GM19035 (cell line): Measurements from ENCODE around the gene ARHGEF17.

ENCODE experiments used
- ATAC-seq: cut with Tn5 transposase; IDR thresholded peaks from one replicate; pipeline ENCODE4 v1.9.1; 2021; ENCODE audit not compliant: unreplicated experiment

The ARHGEF17 gene

DNA sequence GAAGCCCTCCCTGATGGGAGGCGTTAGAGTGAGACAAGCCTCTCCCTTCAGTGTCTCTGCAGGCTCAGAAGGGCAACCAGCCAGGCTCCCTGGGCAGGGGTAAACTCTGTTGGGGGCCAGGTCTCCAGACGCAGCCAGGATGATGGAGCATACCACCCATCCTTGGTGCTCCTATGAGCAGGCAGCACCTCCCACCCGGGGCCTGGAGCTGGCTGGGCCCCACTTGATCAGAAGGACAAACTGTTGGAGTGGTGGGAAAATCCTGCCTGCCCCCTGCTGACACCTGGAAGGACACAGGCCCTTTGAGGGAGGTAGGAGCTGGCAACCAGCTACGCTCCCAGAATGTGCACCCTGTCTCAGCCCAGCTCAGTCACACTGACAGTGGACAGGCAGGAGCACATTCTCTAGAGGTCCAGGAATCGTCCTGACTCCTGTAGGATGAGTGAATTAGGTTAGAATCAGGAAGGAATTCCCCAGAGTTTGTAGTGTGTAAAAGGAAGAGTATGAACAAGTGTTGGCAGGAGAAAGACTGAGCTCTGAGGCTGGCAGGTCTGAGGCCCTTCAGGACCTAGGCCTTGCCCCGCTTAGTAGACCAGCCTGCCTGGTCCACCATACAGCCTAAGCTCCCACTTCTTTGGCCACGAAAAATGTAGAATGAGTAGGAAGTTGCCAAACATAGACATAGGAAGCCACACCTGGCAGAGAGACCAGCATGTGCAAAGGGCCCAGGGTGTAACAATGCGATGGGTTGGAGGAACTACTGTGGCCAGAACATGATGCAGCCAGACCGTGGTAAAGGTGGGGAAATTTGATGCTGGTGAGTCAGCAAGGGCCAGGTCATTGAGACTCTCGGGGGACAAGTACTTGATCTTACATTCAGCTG lies 19.1 kb downstream of the ARHGEF17 start:
- no peak for ATAC-seq

DNA sequence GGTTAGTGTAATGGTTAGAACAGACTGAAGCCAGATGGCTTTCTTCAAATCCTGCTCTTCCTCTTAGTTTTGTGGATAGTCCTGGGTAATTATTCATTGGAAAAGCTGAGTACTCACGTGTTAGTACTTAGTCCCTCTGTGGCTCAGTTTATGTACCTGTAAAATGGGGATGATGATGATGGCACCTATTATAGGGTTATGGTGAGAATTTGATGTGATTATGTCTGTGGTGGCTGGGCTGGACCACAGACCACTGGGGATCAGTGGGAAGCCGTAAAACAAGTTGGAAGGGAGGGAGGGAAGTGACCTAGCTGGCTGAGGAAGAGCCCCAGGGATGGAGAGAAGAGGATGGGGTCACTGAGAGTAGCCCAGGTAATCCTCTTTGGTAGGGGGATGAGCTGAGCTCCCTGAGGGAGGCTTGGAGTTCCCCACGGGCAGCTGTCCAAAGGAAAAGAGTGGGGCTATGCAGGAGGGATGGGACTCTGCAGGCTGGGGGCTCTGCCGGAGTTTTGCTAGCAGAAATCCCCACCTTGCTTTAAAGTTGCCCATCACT lies 19.8 kb downstream of the ARHGEF17 start:
- no peak for ATAC-seq

DNA sequence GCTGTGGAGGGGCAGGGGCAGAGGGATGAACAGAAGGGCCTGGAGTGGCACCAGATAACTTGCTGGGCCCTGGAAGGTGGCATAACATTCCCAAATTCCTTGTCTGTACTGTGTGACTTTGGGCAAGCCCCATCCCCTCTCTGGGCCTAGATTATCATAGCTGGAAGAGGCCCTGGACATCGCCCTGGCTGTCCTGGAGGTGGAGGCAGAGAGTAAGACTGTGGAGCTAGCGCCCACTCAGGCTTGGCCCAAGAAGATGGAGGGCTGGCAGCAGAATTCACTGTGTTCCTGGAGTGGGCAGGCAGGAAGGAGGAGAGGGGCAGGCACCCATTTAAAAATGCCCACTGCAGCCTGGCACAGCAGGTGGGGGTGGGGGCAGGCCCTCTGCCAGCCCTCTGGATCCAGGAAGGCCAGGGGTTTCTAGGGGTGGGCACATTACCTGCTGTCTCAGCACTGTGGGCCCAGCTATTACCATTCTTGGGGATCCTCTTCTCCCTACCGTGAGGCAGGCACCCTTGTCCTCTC lies 22.6 kb downstream of the ARHGEF17 start:
- no peak for ATAC-seq

DNA sequence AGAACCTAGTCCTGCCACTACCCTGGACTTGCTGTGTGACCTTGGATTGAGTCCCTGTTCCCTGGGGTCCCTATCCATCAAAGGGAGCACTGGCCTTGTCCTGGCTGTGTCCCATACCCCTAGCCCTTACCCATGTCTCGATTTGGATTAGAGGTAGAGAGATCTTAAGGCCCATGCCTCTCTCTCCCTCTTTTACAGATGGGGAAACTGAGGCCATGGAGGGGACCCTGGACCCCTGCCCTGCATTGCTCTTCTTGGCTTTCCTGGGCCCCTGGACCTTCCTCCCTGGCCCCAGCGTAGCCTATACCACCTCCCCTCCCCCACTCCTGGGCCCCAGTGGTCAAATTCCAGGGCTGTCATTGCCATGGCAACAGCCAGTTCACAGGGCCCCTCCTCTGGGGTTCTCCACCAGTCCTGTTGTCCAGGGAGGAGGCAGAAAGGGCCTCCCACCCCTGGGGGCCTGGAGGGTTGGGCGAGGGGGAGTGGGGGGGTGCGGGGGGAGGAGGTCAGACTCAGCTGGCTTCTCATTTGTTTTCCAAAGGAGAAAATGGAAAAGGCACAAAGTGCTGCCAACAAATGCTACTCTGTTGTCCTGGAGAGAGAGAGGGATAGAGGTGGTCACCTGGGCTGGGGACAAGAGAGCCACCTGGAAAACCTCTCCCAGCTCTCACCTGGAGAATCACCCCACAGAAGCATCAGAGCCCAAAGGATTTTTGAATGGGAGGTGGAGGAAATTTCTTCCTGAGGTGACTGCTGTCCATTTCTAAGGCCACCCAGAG lies 23.3 kb downstream of the ARHGEF17 start:
- no peak for ATAC-seq

DNA sequence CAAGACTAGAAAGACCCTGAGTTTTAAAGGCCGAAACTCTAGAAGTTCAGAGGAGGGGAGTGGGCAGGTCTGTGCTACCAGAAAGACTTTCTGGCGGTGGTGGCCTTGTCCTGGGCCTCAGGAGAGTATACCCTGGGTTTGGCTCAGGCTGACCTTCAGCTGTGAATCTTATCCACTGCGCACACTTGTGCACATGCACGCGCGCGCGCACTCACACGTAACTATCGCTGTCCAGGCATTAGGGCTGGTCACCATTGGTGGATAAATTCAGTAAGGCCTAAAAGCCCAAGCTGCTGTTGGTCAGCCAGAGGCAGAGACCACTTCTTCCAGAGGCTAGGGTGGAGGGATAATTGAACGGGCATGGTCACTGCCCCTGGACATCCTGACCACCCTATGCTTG lies 25.1 kb downstream of the ARHGEF17 start:
- no peak for ATAC-seq

DNA sequence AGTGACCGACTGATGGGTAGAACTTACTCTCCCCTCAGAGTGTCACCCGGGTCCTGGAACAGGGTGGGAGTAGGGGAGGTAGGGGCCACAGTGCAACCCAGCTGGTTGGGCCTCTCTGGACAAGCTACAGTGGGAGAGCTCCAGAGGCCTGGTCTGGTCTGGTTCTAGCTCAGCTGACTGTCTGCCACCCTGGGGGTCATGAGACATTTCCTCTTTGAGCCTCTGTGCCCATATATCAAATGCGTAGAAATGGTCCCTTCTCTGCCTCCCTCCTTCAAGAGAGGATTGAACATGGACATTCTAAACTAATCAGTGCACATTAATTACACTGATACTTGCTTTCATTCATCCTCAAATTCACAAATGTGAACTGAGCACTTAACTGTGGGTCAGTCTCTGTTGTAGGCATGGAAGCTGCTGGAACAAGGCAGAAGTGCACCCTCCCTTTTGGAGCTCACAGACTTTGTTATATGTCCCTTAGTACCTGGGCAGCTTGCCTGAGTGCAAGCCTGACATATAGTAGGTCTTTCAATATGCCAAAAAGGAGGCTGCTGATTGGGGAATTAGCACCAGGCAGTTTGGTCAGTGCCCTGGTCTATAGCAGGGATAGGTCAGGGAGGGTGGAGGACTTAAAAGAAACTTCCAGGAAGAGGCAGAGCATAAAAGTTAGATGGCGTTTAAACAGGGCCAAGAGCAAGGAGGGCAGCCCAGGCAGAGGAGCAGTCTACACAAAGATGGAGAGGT lies 25.7 kb downstream of the ARHGEF17 start:
- no peak for ATAC-seq

DNA sequence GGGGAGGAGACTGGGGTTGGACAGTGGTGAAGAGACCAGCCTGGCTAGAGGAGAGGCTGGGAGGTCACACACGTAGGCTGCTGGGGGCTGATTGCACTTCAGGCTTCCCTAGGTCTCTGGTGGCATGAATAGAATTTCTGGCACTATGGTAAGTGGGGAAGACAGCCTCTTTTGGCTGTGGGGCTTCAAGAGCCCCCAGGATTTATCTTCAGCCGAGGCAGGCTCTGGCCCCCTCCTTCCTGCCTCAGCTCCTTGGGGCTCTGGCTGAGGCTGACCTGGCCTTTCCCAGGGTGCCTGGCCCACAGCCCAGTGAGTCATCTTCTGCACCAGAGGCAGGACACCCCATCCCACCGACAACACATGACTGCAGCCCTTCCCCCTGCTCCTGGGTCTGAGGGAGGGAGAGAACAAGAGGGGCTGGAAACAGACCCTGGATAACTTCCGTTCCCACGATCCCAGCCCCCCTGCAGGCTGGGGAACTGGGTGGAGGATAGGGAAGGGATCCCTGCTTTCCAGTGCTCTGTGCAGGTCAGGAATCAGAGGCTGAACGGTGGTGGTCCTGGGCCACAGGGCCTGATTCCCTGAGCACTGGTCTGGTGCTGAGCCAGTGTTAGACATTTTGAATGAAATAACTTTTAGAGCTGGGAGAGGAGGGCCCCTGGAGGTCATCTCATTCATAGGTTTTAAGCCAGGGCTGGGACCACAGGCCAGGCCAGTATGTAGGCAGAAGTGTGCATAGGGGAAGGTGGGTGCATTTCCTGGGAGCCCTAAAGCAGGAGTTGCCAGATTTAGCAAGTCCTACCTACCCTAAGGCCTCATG lies 26.5 kb downstream of the ARHGEF17 start:
- ATAC-seq, result no peak

DNA sequence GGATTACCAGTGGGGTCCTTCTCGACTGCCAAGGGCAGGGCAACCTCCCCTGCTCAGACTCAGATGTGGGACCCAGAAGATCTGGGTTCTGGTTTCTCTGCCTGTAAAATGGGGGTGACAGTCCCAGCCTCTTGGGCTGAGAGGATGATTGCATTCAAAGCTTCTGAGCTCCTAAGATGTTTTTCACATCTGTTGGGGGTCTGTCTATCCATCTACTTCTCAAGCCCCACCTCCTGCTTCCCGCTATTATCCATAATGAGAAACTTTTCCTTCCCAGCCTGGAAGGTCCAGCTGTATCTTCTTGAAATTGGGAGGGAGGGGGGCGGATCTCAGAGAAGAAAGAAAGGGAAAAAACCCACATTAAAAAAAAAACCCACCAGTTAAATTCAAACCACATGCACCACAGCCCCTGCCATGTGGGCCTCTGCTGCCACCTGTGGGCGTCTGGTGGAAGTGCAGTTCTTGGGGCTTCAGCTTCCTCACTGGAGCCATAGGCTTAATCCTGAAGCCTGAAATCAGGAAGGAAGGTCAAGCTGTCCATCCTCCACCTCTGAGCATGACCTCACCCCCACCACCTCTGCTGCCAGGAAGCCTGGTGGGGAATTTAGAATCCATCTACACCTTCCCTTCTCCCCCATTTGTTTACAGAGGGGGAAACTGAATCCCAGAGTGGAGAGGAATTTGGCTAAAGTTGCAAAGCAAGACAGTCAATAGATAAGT lies 27.3 kb downstream of the ARHGEF17 start:
- no peak for ATAC-seq

DNA sequence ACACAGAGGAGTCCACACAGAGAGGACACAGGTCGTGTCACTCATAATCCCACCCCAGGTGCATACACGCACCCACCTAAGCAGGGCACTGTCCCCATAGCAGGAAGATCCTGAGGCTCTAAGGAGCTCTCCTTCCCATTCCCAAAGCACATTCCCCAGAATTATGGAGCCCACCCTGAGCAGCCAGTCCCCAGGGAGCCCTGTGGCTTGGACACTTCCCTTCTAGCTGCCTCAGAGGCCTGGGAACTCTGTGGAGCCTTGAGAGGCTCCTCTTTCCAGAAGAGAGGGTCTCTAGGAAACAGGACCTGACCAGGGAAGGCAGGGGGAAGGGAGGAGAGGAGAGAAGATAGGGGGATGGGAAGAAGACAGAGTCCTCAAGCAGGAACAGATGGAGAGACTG lies 29.8 kb downstream of the ARHGEF17 start:
- no peak for ATAC-seq

DNA sequence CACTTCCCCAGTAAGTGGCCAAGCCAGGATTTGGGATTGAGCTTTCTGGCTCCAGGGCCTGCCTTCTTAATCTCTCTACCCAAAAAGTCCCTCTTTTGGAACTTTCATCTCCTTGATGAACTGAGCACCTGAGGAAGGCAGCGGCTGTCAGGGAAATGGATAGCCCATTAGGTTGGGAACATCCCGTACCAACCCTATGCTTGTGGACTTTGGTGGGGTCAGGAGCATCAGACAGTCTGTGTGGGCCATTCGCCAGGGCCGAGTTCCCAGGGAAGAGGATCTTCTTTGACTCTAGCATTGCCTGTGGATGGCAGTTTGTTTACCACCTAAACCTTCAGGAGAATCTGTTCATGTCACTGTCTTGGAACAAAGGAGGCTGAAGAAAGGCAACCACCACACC lies 30.2 kb downstream of the ARHGEF17 start:
- no peak for ATAC-seq

DNA sequence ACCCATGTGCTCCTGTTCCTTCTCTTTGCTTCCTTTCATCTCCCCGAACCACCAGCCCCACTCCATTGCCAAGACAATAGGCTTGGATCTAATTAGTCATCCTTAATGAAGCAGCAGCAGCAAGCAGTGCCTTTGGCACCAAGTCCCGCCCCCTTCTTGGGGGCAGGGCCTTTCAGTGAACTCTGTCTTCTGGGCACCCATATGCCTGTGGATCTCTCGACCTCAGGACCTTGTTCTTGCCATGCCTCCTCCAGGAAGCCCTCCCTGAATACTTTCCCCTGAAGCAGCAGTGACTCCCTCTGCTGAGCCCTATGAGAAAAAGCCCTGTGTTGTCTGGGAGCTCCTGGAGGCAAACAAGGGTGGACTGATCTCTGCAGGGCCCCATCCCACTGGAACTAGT lies 32.1 kb downstream of the ARHGEF17 start:
- ATAC-seq, result no peak

DNA sequence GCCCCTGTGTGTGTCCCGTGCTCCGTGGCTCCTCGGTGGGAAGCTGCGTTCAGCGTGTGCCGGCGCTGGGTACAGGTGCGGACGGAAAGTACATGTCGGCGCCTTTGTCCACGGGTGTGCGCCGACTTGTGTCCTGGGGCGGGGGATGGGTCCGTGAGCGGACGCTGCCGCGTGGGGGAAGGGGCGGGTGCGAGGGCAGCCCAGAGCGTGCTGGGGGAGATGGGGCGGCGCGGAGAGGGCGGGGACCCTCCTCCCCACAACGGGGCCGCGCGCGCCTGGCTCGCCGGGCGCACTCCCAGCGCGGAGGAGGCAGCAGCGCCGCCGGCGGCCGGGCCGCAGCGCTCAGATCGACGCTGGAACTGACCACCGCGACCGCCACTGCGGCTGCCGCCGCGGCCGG lies 34.6 kb downstream of the ARHGEF17 start:
- ATAC-seq, result no peak

DNA sequence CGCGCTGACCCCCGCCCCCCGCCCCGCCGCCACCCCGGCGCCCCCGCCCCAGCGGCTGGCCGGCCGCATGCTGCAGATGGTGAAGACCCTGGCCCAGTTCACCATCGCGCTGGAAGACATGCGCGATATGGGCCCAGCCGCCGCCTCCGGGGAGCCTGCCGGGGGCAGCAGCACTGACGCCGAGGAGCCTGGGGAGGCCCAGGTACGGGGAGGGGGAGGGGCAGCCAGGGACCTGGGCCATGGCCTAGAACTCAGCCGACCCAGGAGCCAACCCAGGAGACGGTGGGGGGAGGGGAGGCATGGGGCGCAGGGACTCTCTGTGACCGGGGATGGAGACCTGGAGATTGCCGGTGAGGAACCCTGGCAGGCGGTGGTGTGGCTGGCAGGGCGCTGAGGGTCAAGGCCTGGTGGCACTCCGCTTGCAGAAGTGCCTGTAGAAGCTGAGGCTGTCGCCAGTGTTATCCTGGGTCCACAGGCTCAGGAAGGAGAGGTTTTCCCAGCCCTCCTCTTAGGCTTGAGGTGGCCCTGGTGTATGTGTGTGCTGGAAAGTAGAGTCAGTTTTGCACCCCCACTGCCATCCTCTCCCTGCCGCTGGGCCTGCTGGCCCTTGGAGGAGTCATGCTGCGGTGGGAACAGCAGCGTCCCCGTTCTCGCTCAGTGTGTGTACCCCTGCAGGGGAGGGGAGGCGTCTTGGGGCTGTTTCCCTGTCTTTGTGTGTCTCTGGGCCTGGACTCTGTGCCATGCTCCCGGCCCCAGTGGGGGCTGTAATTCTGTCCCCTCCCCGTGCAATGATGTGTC lies 35.2 kb downstream of the ARHGEF17 start:
- no peak for ATAC-seq

DNA sequence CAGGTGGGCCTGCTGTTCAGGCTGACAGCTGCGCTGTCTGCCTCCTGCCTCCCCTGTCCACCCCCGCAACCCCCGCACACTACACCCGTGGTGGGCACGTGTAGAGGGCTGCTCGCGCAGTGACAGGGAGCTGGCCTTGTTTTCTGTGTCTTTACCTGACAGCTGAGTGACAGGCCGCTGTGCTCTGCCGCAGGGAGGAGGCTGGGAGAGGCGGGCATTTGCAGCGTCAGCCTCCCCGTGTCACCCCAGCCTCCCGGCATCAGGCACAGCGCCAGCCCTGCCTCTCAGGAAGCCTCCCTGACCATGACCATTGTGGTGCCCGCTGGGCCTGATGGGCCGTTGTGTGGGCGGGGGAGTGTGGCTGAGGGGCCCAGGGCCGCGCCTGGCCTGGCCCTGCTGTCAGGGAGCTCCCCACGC lies 36.1 kb downstream of the ARHGEF17 start:
- no peak for ATAC-seq

DNA sequence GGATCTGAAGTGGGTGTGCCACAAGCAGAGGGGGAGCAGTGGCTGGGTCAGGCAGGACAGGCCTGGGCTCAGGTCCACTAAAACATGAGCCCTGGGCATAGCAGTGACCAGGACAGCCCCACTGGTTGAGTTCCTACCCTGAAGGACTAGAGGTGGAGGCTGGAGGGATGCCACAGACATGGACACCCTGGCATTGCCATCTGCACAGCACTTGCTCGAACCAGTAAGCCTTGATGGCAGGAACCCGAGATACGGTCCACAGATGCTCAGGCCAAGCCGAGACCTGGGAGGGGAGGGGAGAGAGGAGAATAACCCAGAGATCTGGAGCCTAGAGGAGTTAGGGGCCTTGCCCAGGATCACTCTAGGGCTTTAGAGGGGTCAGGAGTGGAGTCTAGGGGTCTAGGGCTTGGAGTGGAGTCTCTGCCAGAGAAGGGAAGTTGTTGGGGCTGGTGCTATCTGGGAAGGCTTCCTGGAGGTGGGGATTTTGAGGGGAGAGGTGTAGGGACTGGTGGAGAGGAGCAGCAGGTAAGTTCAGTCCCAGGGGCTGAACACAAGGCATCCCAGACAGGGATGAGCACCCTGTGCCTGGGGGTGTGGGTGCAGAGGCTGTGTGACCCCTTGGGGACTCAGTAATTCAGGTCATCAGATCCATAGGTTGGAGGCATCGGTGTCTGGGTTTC lies 37.5 kb downstream of the ARHGEF17 start:
- no peak for ATAC-seq

DNA sequence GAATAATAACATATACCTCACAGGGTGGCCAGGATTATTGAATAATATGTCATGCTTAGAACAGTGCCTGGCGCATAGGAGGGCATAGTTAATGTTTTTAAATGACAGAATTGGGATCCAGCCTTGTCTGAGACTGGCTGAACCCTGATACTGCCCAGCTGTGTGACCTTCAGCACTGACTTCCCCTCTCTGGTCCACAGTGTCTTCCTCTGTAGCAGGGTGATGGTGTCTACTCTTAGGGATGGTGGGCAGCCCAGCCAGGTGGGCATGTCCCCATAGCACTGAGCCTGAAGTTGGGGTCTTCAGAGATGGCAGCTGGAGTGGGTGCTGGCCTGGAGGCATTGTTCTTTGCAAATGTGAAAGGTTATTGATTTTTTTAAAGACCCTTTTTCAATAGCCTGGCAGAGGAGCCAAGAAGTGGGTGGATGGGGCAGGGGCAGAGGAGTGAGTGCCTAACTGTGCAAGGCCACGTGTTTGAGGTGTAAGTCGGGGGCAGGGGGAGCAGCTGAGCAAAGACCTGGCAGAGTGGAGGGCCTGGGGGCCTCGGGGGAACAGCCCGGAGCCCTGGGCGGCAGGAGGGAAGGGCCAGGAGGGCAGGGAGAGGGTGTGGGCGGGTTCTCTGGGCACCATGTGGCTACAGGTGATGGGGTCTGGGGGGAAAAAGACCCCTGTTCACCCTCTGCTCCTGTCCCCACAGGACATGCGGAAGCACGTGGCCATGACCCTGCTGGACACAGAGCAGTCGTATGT lies 38.3 kb downstream of the ARHGEF17 start:
- ATAC-seq, result no peak

DNA sequence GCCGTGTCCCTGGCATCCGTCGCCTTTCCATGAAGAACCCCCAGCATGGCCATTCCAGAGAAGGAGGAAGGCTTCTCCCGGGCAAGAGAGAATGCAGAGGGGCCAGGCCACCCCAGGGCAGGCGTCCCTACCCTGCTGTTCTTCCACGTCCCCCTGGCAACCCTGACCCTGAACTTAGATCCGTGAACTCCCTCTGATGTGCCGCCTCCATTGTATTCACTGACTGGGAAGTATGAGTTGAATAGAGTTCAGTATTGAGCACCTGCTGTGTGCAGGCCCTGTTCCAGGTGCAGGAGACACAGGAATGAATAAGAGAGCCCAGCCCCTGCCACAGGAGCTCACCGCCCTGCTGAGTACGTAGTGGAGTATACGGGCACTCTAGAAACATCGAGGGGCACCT lies 39.0 kb downstream of the ARHGEF17 start:
- ATAC-seq, result no peak
